ENCODE measurements around the gene EIF5B. TPM values are rescaled to one million over a fixed set of nuclear protein-coding genes. Genes with fewer than 3 reads are reported as not detected.

Gene EIF5B
- total RNA-seq, 1 donor from 2014 or later, result 57.4 TPM

DNA sequence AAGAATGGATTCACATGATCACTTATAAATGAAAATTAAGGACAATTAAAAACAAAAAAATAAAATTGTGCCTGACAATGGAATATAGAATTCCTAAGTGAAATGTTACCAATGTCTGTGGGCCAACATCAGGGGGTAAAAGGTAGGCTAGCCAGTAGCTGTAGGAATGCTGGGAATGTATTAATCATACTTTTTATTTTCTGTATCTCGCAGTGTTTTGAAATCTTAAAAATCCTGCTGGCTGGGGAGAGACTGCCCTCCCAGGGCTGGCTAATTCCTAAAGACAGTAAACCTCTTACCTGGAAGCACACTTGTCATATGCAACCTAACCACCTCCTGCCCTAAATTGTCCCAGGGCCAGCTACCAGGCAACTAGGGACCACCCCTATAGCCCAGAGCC, 82.8 kb downstream of the EIF5B start:
- Mint-ChIP-seq H3K4me3 (ENCODE audit: unreplicated experiment) (no peak overlapping the region), H3K27me3 (ENCODE audit: unreplicated experiment) (peaks cover 4% of the 10 kb centered on the region), H3K9me3 (ENCODE audit: unreplicated experiment) (no peaks in the 10 kb centered on the region), H3K36me3 (ENCODE audit: unreplicated experiment) (no peaks in the 10 kb centered on the region), H3K27ac (ENCODE audit: unreplicated experiment) (no peak overlapping the region), H3K4me1 (ENCODE audit: low read depth, unreplicated experiment) (peaks cover 2% of the 10 kb centered on the region)
- TF ChIP-seq, protein P1, sequence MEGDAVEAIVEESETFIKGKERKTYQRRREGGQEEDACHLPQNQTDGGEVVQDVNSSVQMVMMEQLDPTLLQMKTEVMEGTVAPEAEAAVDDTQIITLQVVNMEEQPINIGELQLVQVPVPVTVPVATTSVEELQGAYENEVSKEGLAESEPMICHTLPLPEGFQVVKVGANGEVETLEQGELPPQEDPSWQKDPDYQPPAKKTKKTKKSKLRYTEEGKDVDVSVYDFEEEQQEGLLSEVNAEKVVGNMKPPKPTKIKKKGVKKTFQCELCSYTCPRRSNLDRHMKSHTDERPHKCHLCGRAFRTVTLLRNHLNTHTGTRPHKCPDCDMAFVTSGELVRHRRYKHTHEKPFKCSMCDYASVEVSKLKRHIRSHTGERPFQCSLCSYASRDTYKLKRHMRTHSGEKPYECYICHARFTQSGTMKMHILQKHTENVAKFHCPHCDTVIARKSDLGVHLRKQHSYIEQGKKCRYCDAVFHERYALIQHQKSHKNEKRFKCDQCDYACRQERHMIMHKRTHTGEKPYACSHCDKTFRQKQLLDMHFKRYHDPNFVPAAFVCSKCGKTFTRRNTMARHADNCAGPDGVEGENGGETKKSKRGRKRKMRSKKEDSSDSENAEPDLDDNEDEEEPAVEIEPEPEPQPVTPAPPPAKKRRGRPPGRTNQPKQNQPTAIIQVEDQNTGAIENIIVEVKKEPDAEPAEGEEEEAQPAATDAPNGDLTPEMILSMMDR (IDR thresholded peaks at IDR 0.05; ENCODE audit: partially characterized antibody, unreplicated experiment), result no peak
- no peak for DNase-seq

DNA sequence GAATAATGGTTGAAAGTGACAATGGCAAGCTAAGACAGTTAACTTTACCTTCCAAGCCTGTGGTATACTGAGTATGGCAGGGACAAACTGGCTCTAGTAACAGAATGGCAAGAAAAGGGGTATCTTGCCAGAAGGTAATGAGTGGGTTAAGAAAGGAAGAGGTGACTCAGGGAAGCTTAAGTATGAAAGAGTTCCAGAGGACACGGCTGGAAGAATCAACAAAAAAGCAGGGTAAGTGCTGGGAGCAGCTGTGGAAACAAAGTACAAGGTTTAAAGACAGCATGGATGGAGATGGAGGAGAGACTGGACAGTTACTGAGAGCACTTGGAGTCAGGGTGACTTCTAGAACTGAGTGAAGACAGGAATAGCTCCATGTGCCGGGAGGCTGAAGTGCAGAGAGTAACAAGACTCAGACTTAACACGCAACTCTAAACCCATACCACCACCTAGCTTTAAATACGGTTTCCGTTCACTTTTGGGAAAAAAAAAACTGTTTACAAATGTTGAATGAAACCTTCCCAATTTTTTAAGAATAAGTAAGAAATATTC, 83.6 kb downstream of the EIF5B start:
- Mint-ChIP-seq H3K4me1 (ENCODE audit: low read depth, unreplicated experiment) (peaks cover 2% of the 10 kb centered on the region), H3K36me3 (ENCODE audit: unreplicated experiment) (no peaks in the 10 kb centered on the region), H3K9me3 (ENCODE audit: unreplicated experiment) (no peaks in the 10 kb centered on the region), H3K27ac (ENCODE audit: unreplicated experiment) (no peak overlapping the region), H3K27me3 (ENCODE audit: unreplicated experiment) (peaks cover 4% of the 10 kb centered on the region), H3K4me3 (ENCODE audit: unreplicated experiment) (no peak overlapping the region)
- TF ChIP-seq, protein P1 (IDR thresholded peaks at IDR 0.05; ENCODE audit: partially characterized antibody, unreplicated experiment), result no peak
- no peak for DNase-seq

- no peak for DNase-seq
- H3K36me3 Mint-ChIP-seq (ENCODE audit: unreplicated experiment), result no peaks in the 10 kb centered on the region
- H3K27me3 Mint-ChIP-seq (ENCODE audit: unreplicated experiment), result peaks cover 4% of the 10 kb centered on the region
These were observed 84.3 kb downstream of the EIF5B start for GRCh38 chr2:99421469-99421868.

DNA sequence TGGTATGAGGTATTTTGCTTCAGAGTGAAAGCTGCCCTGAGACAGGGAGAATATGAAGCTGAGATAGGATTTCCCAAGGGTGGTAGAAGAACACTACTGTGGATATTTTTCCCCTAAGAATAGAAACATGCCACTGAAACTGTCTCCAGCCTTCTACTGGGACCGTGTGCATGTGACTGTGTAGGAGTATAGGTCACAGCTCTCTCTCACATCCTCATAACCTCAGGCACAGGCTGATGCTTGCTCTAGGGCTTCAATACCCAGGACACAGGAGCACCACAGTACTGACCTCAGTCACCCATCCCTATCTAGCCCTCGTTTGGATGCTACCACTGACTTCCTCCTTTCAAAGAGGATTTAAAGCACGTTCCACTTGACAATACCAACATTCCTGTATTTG, 85.4 kb downstream of the EIF5B start:
- Mint-ChIP-seq H3K4me3 (ENCODE audit: unreplicated experiment) (no peak overlapping the region), H3K27me3 (ENCODE audit: unreplicated experiment) (peaks cover 4% of the 10 kb centered on the region), H3K36me3 (ENCODE audit: unreplicated experiment) (no peaks in the 10 kb centered on the region), H3K9me3 (ENCODE audit: unreplicated experiment) (no peaks in the 10 kb centered on the region), H3K4me1 (ENCODE audit: low read depth, unreplicated experiment) (peaks cover 2% of the 10 kb centered on the region), H3K27ac (ENCODE audit: unreplicated experiment) (no peak overlapping the region)
- TF ChIP-seq, protein P1 (IDR thresholded peaks at IDR 0.05; ENCODE audit: partially characterized antibody, unreplicated experiment), result no peak
- no peak for DNase-seq

More at GRCh38 chr2:99421469-99421868, 84.3 kb downstream of the EIF5B start:
- H3K27ac Mint-ChIP-seq (ENCODE audit: unreplicated experiment), result no peak overlapping the region
- H3K4me3 Mint-ChIP-seq (ENCODE audit: unreplicated experiment), result no peak overlapping the region
- peaks cover 2% of the 10 kb centered on the region for H3K4me1 Mint-ChIP-seq (ENCODE audit: low read depth, unreplicated experiment)
- TF ChIP-seq, protein P1 (IDR thresholded peaks at IDR 0.05; ENCODE audit: partially characterized antibody, unreplicated experiment), result no peak
- no peaks in the 10 kb centered on the region for H3K9me3 Mint-ChIP-seq (ENCODE audit: unreplicated experiment)

DNA sequence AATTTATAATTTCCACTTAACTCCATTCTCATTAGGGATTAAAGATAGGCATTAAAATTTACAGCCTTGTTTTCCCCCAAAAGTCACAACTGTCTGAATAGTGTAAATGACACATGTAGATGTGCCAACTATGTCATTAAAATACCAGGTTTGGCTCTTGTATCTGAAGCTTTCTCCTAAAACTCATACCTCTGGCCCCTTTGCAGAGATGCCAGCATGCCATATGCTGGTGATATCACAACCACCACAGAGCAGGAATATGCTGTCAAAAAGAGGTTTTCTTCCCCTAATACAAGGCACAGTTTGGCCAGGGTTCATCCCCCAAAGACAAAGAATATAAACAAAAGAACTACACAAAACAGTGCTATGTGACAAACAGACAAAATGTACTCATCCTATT, 87.2 kb downstream of the EIF5B start:
- Mint-ChIP-seq H3K36me3 (ENCODE audit: unreplicated experiment) (no peaks in the 10 kb centered on the region), H3K27ac (ENCODE audit: unreplicated experiment) (no peak overlapping the region), H3K9me3 (ENCODE audit: unreplicated experiment) (no peaks in the 10 kb centered on the region), H3K4me1 (ENCODE audit: low read depth, unreplicated experiment) (peaks cover 2% of the 10 kb centered on the region), H3K27me3 (ENCODE audit: unreplicated experiment) (peaks cover 4% of the 10 kb centered on the region), H3K4me3 (ENCODE audit: unreplicated experiment) (no peak overlapping the region)
- no peak for DNase-seq
- TF ChIP-seq, protein P1 (IDR thresholded peaks at IDR 0.05; ENCODE audit: partially characterized antibody, unreplicated experiment), result no peak

All from glutamatergic neuron (in vitro differentiated cells).